GM11168 (cell line): ENCODE data around the gene MOCS1.

Experiments used
- in situ Hi-C: fragments of 300-500 bp; cut with MboI; formaldehyde crosslinking; loops from one replicate; pipeline ENCODE4 v1.12.0; 2022; ENCODE audit warnings: low sequenced_read_pairs; ENCODE audit not compliant: unreplicated experiment

MOCS1 gene

DNA sequence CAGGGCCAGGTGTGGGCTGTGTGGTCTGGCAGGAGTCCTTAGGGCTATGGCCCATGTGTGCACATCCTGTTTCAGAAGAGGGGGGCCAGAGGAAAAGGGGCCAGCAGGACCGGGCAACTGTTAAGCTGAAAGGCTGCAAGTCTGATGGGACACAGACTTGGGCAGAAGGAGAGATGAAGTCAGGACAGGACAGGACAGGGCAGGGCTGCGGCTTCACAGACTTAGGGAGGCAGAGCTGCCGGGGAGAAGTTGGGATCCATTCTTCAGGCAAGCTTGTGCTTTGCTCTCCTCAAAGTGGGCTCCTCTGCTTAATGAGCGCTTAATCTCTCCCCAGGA is 28.7 kb downstream of the MOCS1 start:
- in situ Hi-C loops, result no loop called here

- in situ Hi-C loops, result no loop called here
Observed at GRCh38 chr6:39904946-39905639, 29.2 kb downstream of the MOCS1 start.

GRCh38 chr6:39903656-39904055 is 30.6 kb downstream of the MOCS1 start:
- in situ Hi-C loops, result no loop called here

DNA sequence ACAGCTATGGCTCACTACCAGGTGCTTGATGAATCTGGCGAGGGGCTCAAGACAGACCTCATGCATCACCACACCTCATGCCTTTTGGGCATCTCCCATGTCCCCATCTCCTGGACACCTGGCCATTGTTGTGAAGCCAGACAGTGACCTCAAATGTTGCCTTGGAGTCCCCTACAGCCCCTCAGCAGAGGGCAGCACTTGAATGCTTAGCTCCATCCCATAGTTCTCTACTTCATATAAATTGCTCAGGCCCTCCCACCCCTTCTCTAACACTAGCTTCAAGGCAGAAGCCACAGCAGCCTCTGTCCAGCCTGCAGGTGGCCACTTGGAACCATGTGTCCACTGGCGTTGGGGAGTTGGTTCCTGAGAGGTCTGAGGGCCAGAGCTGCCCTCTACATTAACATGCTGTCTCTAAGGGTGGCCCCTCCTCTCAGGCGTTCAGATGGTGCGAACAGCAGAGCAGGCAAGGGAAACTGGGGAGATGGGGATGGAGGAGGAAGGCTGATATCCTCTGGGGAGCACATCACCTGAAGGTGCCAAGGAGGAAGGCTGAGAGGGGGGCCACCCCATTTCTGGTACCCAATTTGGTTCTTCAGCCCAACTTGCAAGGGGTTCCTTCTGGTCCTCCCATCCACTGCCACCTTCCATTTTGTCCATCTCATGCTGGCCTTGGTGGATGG is 31.3 kb downstream of the MOCS1 start:
- in situ Hi-C loops, result no loop called here

DNA sequence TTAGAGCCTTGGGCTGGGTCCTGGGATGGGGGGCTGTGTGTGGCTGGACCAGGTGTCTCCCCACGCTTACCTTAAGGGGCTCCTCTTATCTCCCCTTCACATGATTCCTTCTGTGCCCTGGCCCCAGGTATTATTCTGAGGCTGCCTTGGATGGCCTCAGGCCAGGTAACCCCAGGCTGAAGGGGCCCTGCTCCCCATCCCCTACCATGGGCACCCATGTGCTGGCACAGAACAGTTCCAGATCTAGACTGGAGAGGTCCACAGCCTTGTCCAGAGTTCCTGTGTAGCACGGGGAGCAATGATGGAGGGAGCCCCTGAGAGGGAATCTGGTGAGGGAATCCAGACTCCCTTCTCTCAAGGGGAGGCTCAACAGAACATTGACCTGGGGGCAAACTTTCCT is 32.1 kb downstream of the MOCS1 start:
- in situ Hi-C loops, result no loop called here

DNA sequence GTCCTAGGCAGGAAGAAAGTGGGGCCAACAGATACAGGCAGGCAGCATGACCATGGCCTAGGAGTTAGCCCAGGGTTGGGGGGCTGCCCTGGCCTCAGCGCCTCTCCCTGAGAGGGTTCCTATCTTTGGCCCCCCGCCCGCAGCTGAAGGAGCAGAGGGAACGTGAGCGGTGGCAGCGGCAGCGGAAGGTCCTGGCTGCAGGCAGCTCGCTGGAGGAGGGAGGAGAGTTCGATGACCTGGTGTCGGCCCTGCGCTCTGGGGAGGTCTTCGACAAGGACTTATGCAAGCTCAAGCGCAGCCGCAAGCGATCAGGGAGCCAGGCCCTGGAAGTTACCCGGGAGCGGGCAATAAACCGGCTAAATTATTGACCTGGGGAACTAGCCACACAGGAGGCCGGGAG is 32.6 kb downstream of the MOCS1 start:
- in situ Hi-C loops, result no loop called here

DNA sequence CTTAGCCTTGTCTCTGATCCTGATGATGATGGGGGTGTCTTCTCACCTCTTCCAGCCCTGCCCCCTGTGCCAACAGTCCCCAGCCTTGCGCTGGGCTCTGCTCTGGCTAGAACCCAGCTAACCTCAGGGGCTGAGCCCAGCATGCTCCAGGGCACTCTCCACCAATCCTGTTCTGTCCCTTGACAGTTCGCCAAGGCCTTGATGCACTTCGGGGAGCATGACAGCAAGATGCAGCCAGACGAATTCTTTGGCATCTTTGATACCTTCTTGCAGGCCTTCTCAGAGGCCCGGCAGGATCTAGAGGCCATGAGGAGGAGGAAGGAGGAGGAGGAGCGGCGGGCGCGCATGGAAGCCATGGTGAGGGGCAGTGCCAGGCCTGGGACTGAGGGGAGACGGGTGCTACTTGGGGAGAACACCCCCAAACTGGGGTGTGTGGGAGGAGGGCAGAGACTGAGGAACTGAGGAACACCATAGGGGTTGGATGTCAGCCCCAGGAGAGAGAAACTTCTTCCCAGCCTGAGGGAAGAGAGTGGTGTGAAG is 33.1 kb downstream of the MOCS1 start:
- in situ Hi-C loops, result no loop called here

- in situ Hi-C loops, result no loop called here
Observed at GRCh38 chr6:39899554-39900295, 34.5 kb downstream of the MOCS1 start.

DNA sequence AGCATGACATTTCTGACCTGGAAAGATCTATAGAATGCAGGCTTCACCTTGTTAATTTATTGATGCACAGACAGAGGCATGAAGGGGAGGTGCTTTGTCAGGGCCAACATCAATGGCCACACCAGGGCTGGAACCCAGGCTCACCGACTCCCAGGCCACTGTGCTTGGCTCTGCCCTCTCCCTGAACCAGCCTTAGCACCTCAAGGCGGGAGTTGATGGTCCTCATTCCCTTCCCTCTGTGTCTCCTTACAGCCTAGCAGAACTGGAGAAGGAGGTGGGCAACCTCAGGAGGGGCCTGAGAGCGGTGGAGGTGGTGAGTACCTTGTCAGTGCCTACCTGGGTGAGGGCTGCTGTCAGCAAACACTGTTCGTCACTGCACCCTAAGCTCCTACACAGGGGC is 35.6 kb downstream of the MOCS1 start:
- in situ Hi-C loops, result no loop called here

DNA sequence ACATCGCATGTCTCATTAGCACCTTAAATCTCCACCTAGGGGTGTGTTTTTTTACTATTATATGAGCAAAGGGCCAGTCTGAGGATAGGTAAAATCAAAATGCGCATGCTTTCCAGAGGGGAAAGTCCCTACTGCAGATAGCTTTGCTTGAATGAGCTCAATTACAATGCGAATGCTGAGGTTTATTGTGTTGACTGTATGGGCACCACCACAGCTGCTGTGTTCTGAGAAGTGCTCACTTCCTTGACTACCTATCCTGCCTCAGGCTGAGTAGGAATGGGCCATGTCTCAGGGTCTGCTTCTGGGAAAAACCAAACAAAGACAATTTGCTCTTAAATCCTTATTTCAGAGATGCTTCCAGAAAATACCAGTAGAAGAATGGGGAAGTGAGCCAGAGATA is 36.6 kb downstream of the MOCS1 start:
- in situ Hi-C loops, result no loop called here

DNA sequence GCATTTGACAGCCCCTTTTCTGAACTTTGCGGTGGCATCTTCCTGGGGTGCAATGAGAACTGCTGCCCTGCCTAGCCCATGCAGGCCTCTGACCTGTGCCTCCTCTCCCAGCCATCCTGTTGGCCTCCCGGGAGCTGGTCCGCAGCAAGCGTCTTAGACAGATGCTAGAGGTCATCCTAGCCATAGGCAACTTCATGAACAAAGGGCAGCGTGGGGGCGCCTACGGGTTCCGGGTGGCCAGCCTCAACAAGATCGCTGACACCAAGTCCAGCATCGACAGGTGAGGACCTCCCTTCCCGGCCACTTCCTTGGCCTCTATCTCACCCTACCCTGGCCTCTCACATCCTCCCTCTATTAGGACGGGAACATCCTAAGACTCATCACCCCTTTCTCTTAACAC is 37.6 kb downstream of the MOCS1 start:
- in situ Hi-C loops, result no loop called here

DNA sequence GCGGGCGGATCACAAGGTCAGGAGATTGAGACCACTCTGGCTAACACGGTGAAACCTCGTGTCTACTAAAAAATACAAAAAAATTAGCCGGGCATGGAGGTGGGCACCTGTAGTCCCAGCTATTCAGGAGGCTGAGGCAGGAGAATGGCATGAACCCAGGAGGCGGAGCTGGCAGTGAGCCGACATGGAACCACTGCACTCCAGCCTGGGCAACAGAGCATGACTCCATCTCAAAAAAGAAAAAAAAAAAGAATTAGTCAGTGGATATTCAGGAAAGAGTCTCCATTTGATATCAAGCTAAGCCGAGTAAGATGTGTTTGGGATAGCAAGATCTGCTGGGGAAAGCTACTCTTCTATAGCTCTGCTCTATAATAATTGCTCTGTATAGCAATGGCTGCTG is 41.0 kb downstream of the MOCS1 start:
- in situ Hi-C loops, result no loop called here

GRCh38 chr6:39892490-39893129 is 41.7 kb downstream of the MOCS1 start:
- in situ Hi-C loops, result no loop called here

- in situ Hi-C loops, result no loop called here
Observed at GRCh38 chr6:39891976-39892375, 42.3 kb downstream of the MOCS1 start.

- in situ Hi-C loops, result no loop called here
Observed at GRCh38 chr6:39891353-39891752, 42.9 kb downstream of the MOCS1 start.

GRCh38 chr6:39889229-39889628 is 45.0 kb downstream of the MOCS1 start:
- in situ Hi-C loops, result no loop called here

DNA sequence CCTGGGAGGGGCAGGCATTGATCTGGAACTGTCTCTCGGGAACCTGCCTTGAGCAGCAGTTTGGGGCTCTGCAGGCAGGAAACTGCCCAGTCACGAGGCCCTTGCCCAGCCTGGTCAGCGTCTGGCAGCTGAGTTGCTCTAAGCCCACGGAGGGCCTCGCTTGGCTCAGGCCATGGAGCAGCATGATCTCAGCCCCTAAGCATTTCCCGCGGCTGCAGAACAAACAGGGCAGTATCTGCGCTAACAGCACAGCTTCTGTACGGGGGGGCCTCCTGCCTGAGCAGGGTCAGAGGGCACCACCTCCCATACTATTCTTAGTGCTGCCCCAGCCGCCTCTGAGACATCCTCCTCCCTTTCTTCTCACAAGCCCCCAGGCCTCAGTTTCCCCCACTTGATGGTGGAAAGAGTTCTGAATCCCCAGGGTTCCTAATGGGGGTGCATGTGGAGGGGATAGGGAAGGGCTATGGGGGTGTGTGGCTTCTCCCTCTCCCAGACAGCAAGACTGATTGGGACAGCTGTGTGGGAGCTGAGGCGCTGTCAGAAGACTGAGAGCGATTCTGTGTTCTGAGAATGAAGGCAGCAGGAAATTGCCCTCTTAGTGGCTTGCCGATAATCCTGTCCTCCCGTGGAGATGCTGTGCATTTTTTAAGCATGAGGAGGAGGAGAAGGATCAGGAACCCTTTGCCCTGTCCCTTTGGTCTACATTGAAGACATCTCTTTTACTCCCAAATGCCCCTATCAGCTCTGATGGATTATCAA is 46.4 kb downstream of the MOCS1 start:
- in situ Hi-C loops, result no loop called here

- in situ Hi-C loops, result no loop called here
Observed at GRCh38 chr6:39886871-39887270, 47.4 kb downstream of the MOCS1 start.

GRCh38 chr6:39885691-39886090 is 48.6 kb downstream of the MOCS1 start:
- in situ Hi-C loops, result no loop called here

GRCh38 chr6:39884696-39885095 is 49.6 kb downstream of the MOCS1 start:
- in situ Hi-C loops, result no loop called here
